GM19099 (cell line): ENCODE measurements around the gene P2RY14.

Experiments used
- POLR2A ChIP-seq: IDR thresholded peaks from 3 replicates; pipeline ENCODE4 v1.6.1; 2011; ENCODE audit warnings: low read depth; ENCODE audit not compliant: insufficient read length; ENCODE audit errors: extremely low read depth

P2RY14 gene

DNA sequence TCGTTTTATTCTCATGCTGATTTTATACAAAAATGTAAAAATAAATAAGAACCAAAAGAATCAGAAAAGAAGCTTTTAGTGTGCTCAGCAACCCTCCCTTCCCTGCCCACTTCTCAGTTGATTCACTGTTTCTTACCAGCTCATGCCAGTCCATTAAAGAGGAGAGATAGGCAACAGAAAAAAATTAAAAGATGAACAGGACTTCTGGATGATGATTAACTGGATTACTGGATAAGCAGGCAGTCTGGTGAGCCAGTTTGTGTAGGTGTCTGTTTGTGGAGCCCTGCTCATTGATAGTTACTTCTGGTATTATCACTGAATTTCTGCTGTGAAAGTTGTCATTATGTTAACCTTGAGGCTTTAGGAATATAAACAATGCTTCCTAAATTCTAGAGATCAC lies 60.2 kb downstream of the P2RY14 start:
- TF ChIP-seq POLR2A, result no peak

DNA sequence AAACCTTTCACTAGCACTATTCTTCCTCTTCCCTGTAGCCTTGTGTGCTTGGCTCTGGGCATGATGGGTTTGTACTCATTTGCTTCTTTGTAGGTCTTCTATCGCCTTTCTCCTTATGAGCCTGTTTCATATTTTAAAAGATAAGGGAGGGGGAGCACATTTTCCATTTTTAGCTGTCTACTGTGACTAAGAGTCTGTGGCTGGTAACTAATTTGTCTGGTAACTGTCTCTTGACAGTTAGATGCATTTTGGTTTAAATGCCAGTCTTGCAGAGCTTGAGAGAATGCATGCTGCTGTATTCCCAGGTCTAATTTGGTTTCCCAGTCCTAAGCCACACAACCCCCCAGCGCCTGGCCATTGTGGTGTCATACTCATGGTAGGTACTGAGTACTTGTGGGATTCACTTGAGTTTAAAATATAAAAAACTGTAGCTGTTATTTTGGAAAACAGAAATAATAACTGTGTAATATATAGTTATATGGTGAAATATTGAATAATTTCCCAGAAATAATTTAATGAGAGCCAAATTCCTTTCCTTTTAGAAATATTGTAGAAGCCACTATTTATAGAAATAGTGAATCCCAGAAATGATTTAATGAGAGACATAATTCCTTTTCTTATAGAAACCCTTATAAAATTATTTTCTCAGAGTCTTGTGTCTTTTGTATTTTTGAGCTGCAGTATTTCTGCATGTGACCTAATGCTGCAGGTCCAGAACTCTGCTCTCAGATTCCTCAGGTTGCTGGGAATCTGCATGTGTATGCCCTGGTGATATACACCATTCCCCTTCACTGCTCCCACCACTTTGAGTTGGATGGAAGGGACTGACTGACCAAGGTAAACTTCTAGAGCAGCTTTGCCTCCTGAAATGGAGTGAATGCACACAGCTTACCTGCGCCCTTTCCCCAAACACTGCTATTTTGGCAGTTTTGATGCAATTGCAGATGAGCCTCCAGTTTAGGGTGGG lies 61.4 kb downstream of the P2RY14 start:
- TF ChIP-seq POLR2A, result no peak

- TF ChIP-seq POLR2A, result no peak
Observed at GRCh38 chr3:151214459-151214858, 63.9 kb downstream of the P2RY14 start.

GRCh38 chr3:151213881-151214280 lies 64.5 kb downstream of the P2RY14 start:
- no peak for TF ChIP-seq POLR2A

DNA sequence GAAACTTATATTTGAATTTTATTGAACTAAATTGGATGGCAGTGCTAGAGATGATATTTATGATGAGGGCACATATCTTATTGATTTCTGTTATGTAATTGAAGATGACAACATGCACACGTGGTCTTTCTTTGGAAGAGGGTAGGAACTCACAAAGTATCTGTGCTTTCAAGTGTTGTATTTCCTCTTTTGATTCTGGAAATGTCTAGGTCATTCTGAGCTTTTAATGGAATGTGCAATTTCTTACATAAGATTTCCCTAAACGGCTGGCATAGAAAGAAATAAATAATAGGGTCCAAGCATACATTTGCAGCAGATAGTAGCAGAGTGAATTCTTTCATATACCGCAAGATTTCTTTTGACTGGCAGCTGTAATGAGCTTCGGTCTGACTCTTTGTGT lies 65.2 kb downstream of the P2RY14 start:
- no peak for TF ChIP-seq POLR2A

DNA sequence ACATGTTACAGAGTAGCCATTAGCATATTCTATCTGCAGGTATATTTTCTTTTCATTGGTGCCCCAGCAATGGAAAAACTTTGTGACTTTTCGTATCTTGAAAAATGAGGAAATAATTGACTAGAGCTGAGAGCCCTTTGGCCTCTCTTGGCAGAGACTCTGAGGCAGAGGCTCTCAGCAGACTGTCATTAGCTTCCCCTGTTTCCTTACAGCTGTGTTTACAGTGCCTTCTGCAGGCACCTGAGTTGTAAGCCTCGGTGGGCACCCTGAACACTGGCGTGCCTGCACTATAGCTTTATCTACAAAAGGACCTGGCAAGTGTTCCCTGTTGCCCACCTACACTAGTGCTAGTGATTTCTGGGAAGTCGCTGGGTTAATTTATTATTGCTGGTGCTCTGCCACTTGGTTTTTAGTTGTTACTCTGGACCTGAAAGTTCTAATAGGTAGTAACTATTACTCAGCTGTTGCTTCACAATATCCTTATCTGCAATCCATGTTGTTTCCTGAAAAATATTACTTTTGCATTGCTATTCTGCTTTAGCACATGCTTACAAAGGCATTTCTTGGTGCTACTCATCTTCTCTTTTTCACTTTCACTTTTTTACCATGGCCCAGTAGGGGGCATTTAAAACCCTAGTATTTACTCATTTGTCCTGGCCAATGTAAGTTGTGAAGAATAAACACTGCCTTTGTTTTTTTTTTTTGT lies 67.5 kb downstream of the P2RY14 start:
- no peak for TF ChIP-seq POLR2A

GRCh38 chr3:151209654-151210053 lies 68.7 kb downstream of the P2RY14 start:
- no peak for TF ChIP-seq POLR2A

GRCh38 chr3:151206201-151206600 lies 72.1 kb downstream of the P2RY14 start:
- no peak for TF ChIP-seq POLR2A

DNA sequence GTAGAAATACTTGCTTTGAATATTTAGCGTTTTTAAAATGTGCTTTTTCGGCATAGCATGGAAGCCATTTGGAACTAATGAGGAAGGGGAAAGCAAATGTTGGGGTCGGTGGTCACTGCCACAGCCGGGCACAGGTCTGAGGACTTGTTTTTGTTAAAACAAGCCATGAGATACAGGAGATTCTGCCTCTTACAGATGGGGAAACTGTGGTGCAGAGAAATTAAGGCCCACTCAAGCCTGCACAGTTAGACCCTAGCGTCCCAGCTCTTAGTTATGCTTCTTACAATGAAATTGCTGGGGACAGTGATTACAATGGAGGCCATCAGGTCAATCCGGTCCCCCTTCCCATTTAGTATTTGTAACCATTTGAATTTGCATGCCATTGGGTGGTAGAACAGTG lies 72.9 kb downstream of the P2RY14 start:
- no peak for TF ChIP-seq POLR2A

- TF ChIP-seq POLR2A, result no peak
Observed at GRCh38 chr3:151204530-151205402, 73.6 kb downstream of the P2RY14 start.

DNA sequence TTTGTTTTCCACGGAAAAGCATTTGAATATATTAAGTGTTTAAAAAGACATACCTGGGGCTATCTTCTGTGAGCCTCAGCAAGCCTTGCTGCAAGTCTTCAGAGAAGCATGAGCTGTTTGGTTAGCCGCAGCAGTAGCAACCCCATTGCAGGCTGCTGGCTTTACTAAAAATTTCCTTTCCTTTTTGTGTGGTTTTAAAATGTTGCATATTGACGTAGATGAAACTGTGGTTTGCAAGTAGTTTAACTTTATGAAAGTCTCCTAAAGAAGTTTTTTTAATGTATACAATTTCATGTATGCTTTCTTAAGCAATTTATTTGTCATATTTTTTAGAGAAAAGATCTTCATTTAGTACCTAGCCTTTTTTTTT lies 75.3 kb downstream of the P2RY14 start, which contains the start of gene GPR171:
TSS of gene GPR171 (minus strand) at position 166 of the 370 bp plus-strand sequence. CDS start 3,830 bp downstream, outside the sequence.
- TF ChIP-seq POLR2A, result no peak

GRCh38 chr3:151201051-151201730 lies 77.2 kb downstream of the P2RY14 start:
- no peak for TF ChIP-seq POLR2A

GRCh38 chr3:151200586-151200985 lies 77.8 kb downstream of the P2RY14 start:
- no peak for TF ChIP-seq POLR2A

GRCh38 chr3:151199554-151200438 lies 78.5 kb downstream of the P2RY14 start:
- no peak for TF ChIP-seq POLR2A

DNA sequence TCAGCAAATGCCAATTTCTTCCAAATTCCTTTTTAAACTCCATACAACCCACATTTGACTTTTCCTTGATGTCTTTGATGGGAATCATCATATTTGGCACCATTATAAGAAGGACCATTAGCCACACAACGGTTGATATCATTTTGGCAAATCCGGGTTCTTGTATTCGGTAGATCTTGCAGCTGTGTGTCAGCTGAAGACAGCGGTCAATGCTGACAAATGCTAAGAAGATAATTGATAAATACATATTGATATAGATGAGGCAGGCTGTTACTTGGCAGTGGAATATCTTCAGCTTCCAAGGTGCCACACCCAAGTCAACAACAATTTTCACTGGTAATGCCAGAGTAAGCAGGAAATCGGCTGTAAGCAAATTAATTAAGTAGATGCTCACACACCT lies 79.5 kb downstream of the P2RY14 start:
- TF ChIP-seq POLR2A, result no peak
